Smooth muscle cell (in vitro differentiated cells): ENCODE data around the gene ASIP. TPM values are rescaled to one million over a fixed set of nuclear protein-coding genes. Genes with fewer than 3 reads are reported as not detected.
"Not testable (repeated sequence)": the region's sequence is repeated elsewhere in the genome, so short reads cannot be mapped to it uniquely, and the experiment has no call there.

Experiments used
- DNase-seq: peaks from one replicate; lab custom pipeline; 2025; ENCODE audit not compliant: unreplicated experiment; lab: John Stamatoyannopoulos, UW
- H2AFZ ChIP-seq: fragments of 200-600 bp; sonication (generic); 2 replicates; pipeline ENCODE4 v1.6.0; 2016; ENCODE audit warnings: antibody characterized with exemption, low read depth, mild to moderate bottlenecking
- H3F3A ChIP-seq: fragments of 200-600 bp; sonication (generic); 2 replicates; pipeline ENCODE4 v1.6.0; 2017; ENCODE audit warnings: antibody characterized with exemption, low read depth
- H3K27ac ChIP-seq: fragments of 200-600 bp; sonication (generic); 2 replicates; pipeline ENCODE4 v1.5.1; 2016; ENCODE audit warnings: low read depth, mild to moderate bottlenecking
- H3K27me3 ChIP-seq: fragments of 200-600 bp; sonication (generic); 2 replicates; pipeline ENCODE4 v1.6.1; 2016; ENCODE audit warnings: low read depth, mild to moderate bottlenecking
- H3K36me3 ChIP-seq: fragments of 200-600 bp; sonication (generic); 2 replicates; pipeline ENCODE4 v1.5.1; 2016; ENCODE audit warnings: low read depth
- H3K4me1 ChIP-seq: fragments of 200-600 bp; sonication (generic); 2 replicates; pipeline ENCODE4 v1.5.1; 2016; ENCODE audit warnings: low read depth
- H3K4me2 ChIP-seq: fragments of 200-600 bp; sonication (generic); 2 replicates; pipeline ENCODE4 v1.6.0; 2016; ENCODE audit warnings: mild to moderate bottlenecking
- H3K4me3 ChIP-seq: fragments of 200-600 bp; sonication (generic); 2 replicates; pipeline ENCODE4 v1.5.1; 2016; ENCODE audit warnings: mild to moderate bottlenecking
- H3K79me2 ChIP-seq: fragments of 200-600 bp; sonication (generic); 2 replicates; pipeline ENCODE4 v1.6.0; 2016; ENCODE audit warnings: low read depth, mild to moderate bottlenecking
- H3K9ac ChIP-seq: fragments of 200-600 bp; sonication (generic); 2 replicates; pipeline ENCODE4 v1.6.0; 2016; ENCODE audit warnings: low read depth
- H3K9me3 ChIP-seq: fragments of 200-600 bp; sonication (generic); replicated peaks from 2 replicates; pipeline ENCODE4 v1.5.1; 2016; ENCODE audit warnings: low read depth
- H4K20me1 ChIP-seq: fragments of 200-600 bp; sonication (generic); 2 replicates; pipeline ENCODE4 v1.6.0; 2016; ENCODE audit warnings: low read depth
- WGBS: methylation state at CpG from one replicate; pipeline ENCODE4 v1.1.7; 2016; ENCODE audit warnings: low lambda C conversion rate; 5-methylcytosine and 5-hydroxymethylcytosine counted together
- polyA plus RNA-seq: library from polyadenylated mRNA; unstranded; fragments of >200 nt; fragmentation: Nextera tagmentation; extraction: Ambion mirVana; gene quantifications from 2 replicates; pipeline ENCODE4 v1.2.1, GENCODE V29; 2016
- total RNA-seq: library from RNA; depleted of rRNA; stranded (reverse); fragments of >200 nt; gene quantifications from 2 replicates; pipeline ENCODE4 v1.2.3, GENCODE V29; 2014
- TF ChIP-seq, protein P1 (sequence below): fragments of 200-600 bp; sonication (generic); IDR thresholded peaks from 2 replicates; pipeline ENCODE4 v1.5.1; 2017; ENCODE audit warnings: borderline replicate concordance, mild to moderate bottlenecking, antibody characterized with exemption; ENCODE audit not compliant: insufficient read depth, poor library complexity, severe bottlenecking

The ASIP gene
- total and polyA plus RNA-seq, 2 experiments from 2014 or later, result not detected

DNA sequence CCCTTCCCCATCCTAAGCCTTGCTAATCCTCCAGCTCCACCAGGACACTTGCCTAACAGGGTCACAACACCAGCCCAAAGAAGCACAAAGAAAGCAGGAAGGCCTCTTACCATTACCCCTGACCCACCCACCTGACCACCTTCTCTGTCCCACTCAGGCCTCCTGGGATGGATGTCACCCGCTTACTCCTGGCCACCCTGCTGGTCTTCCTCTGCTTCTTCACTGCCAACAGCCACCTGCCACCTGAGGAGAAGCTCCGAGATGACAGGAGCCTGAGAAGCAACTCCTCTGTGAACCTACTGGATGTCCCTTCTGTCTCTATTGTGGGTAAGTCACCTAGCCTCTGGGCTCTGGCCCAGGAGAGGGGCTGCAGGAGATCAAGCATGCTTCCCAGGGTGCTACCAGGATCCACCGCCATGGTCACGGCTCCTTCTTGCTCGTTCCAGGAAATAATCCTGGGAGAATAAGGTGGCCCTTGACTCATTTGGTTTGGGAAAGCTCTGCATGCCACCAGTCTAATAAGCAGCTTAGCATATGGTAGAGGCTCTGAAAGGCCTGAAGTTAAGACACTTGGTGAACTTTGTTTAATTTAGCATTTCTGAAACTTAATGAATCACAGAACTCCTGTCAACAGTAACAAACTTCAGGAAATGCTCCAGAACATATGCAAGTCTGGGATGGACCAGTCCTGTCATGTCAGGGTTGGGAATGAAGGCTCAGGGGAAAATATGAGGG lies 19.2 kb downstream of the ASIP start:
- no peak overlapping the region for H3K4me2 ChIP-seq
- no peak for DNase-seq

DNA sequence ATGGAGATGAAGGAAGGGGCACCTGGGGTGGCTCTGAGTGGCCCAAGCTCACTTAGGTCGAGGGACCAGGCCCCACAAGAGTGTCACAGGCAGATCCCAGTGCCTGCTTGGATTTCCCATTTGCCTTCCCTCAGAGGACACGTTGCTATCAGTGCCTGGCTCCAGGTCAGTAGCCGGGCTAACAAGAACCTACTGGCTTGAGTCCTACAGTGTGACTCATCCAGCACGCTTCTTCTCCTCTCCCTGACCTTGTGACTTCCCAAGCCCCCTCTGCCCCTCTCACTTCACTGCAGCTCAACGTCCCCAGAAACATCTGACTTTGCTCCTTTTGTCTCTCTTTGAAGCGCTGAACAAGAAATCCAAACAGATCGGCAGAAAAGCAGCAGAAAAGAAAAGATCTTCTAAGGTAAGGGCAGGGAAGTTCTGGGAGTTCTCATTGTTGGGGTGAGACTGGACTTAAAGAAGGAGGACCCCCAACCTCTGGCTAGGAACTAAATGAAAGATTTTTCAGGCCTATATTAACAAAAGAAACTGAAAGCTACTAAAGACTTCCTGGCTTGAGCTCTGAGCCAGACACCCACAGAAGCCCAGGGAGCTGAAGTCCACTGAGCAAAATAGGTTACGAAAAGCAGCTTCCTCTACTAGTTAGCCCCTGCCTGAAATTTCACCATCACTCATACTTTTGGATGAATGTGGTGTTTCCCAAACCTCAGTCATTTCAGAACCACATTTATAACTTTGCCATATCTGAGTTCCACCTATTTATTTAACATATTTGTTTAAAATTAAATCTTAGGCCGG lies 21.5 kb downstream of the ASIP start:
- Histone ChIP-seq H3K4me3 (peak overlapping the region; percentile 12), H3F3A (no peaks in the 10 kb centered on the region)

More for the DNA sequence above, 19.2 kb downstream of the ASIP start:
- 69% methylated on average over 5 of the region's 5 CpGs for WGBS
- TF ChIP-seq, protein P1, sequence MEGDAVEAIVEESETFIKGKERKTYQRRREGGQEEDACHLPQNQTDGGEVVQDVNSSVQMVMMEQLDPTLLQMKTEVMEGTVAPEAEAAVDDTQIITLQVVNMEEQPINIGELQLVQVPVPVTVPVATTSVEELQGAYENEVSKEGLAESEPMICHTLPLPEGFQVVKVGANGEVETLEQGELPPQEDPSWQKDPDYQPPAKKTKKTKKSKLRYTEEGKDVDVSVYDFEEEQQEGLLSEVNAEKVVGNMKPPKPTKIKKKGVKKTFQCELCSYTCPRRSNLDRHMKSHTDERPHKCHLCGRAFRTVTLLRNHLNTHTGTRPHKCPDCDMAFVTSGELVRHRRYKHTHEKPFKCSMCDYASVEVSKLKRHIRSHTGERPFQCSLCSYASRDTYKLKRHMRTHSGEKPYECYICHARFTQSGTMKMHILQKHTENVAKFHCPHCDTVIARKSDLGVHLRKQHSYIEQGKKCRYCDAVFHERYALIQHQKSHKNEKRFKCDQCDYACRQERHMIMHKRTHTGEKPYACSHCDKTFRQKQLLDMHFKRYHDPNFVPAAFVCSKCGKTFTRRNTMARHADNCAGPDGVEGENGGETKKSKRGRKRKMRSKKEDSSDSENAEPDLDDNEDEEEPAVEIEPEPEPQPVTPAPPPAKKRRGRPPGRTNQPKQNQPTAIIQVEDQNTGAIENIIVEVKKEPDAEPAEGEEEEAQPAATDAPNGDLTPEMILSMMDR, result no peak
- Histone ChIP-seq H3K36me3 (no peaks in the 10 kb centered on the region), H2AFZ (no peak overlapping the region), H3K27me3 (no peaks in the 10 kb centered on the region), H3F3A (no peaks in the 10 kb centered on the region), H3K9ac (no peak overlapping the region), H3K27ac (no peak overlapping the region), H4K20me1 (no peaks in the 10 kb centered on the region), H3K79me2 (no peaks in the 10 kb centered on the region), H3K9me3 (no peaks in the 10 kb centered on the region), H3K4me3 (no peak overlapping the region), H3K4me1 (peaks cover 7% of the 10 kb centered on the region)

DNA sequence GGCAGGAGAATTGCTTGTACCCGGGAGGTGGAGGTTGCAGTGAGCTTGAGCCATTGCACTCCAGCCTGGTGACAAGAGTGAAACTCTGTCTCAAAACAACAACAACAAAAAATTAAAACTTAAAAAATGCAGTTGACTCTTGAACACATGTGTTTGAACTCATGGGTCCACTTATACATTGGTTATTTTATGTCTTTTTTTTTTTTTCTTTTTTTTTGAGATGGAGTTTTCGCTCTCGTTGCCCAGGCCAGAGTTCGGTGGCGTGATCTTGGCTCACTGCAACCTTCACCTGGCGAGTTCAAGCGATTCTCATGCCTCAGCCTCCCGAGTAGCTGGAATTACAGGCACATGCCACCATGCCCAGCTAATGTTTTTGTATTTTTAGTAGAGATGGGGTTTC lies 22.2 kb downstream of the ASIP start:
- H3F3A ChIP-seq, H3K4me2 ChIP-seq, H3K27ac ChIP-seq, H3K4me3 ChIP-seq, H3K4me1 ChIP-seq, H3K36me3 ChIP-seq, DNase-seq, H3K79me2 ChIP-seq, H3K27me3 ChIP-seq, H4K20me1 ChIP-seq, H2AFZ ChIP-seq, H3K9me3 ChIP-seq, H3K9ac ChIP-seq: not testable (repeated sequence)
- 92% methylated on average over 8 of the region's 8 CpGs for WGBS

More for the DNA sequence above, 21.5 kb downstream of the ASIP start:
- H3K9ac ChIP-seq, result no peak overlapping the region
- WGBS, result 57% methylated on average over 9 of the region's 9 CpGs
- no peaks in the 10 kb centered on the region for H3K27me3 ChIP-seq
- no peak for DNase-seq
- H3K4me2 ChIP-seq, result peak overlapping the region; percentile 19
- H3K4me1 ChIP-seq, result peaks cover 7% of the 10 kb centered on the region
- H3K36me3 ChIP-seq, result no peaks in the 10 kb centered on the region
- H2AFZ ChIP-seq, result no peak overlapping the region
- no peaks in the 10 kb centered on the region for H4K20me1 ChIP-seq
- TF ChIP-seq, protein P1, result no peak
- H3K79me2 ChIP-seq, result no peaks in the 10 kb centered on the region
- peak overlapping the region; percentile 19 for H3K27ac ChIP-seq
- no peaks in the 10 kb centered on the region for H3K9me3 ChIP-seq

DNA sequence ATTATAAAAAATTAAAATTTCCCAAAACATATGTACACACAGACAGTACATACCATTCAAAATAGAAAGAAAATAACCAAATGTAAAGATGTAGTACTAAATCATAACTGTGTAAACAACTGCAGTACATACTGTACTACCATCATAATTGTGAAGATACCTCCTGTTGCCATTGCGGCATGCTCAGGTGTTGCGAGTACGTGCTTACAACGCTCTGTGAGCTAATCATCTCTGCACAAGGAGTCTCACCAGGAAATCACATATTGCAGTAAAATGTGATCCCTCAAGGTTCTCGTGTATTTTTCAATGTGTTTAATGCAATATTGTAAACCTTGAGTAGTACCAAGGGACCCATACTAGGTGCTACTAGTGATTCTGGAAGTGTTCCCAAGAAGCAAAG lies 22.9 kb downstream of the ASIP start:
- Histone ChIP-seq H3K27me3 (no peaks in the 10 kb centered on the region), H2AFZ (no peak overlapping the region), H3K79me2 (no peaks in the 10 kb centered on the region), H3K4me2 (no peak overlapping the region), H4K20me1 (no peaks in the 10 kb centered on the region), H3F3A (no peaks in the 10 kb centered on the region), H3K9me3 (no peaks in the 10 kb centered on the region), H3K27ac (no peak overlapping the region), H3K4me1 (peaks cover 9% of the 10 kb centered on the region), H3K4me3 (no peak overlapping the region), H3K9ac (no peak overlapping the region), H3K36me3 (no peaks in the 10 kb centered on the region)
- no peak for DNase-seq
- over 99% methylated on average over 5 of the region's 5 CpGs for WGBS
- TF ChIP-seq, protein P1, result no peak
